GM12872 (cell line): ENCODE data around the gene C16orf95.

Experiments
- TF ChIP-seq, protein P1 (sequence below): IDR thresholded peaks from 3 replicates; pipeline ENCODE4 v1.5.1; 2011; ENCODE audit warnings: low read depth, mild to moderate bottlenecking, low read length, moderate library complexity; ENCODE audit not compliant: insufficient read depth

Gene C16orf95

DNA sequence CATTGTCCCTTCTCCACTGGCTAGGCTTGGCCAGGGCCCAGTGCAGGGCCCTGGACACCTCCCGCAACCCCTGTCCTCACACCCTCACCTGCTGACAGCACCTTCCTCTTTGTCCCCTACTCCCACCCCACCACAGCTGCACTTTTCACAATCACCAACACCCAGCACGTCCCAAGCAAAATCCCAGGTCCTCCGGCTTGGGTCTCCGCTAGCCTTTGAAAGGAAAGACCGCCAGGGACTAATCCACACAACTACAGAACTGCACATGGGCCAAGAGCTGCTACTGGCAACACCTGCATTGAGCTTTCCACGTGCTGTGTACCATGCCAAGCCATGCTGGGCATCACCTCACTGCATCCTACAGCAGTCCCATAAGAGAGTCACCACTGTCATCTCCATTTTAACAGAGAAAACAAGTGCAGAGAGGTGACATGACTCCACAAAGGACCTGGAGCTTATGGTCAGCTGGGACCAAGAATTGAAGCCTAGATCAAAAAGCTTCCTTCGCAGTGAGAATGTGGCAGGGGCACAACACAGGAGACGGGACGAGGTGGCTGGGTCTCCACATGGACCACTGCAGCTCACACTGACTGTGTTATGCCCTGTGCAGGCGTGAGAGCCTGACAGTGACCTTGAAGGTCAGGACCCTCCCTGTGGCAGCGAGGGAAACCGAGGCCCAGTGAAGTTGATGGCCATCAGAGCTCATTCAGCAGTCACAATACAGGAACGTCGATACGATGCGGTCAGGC lies 43.8 kb upstream of the C16orf95 start:
- TF ChIP-seq, protein P1, sequence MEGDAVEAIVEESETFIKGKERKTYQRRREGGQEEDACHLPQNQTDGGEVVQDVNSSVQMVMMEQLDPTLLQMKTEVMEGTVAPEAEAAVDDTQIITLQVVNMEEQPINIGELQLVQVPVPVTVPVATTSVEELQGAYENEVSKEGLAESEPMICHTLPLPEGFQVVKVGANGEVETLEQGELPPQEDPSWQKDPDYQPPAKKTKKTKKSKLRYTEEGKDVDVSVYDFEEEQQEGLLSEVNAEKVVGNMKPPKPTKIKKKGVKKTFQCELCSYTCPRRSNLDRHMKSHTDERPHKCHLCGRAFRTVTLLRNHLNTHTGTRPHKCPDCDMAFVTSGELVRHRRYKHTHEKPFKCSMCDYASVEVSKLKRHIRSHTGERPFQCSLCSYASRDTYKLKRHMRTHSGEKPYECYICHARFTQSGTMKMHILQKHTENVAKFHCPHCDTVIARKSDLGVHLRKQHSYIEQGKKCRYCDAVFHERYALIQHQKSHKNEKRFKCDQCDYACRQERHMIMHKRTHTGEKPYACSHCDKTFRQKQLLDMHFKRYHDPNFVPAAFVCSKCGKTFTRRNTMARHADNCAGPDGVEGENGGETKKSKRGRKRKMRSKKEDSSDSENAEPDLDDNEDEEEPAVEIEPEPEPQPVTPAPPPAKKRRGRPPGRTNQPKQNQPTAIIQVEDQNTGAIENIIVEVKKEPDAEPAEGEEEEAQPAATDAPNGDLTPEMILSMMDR: no peak

DNA sequence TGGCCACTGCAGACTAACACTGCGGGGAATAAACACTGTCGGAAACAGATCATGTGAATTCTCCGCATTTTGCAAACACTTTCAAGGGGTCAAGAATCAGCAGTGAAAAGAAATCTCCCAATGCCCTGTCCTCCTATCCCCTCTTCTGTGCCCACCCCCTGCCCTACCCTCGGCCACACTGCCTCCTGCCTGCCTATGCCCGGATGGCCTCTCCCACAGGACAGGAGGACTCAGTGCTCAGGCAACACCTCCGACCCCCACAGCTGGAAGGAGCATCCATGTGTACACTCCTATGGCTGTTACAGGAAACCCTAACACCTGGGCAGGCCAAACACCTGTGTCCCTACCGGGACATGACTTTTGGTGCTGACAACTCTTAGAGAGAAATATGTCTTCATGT lies 41.9 kb upstream of the C16orf95 start:
- TF ChIP-seq, protein P1: no peak

DNA sequence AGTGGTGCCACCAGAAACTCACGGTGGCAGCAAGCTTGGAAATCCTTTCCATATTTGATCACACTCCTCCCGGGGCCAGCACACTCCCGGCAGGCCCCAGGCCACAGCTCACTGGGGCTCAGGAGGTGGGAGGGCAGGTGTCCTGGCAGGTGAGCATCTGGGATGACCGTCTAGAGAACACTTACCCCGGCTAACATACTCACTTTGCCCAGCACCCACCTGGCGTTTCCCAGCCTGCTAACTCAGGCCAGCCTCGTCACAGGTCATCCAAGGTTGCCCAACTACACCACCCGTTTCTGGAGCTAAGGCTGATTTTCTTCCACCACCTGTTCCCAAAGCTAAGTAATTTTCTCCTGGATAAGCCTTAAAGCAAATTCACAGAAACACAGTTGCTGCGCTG lies 41.5 kb upstream of the C16orf95 start:
- TF ChIP-seq, protein P1: no peak

DNA sequence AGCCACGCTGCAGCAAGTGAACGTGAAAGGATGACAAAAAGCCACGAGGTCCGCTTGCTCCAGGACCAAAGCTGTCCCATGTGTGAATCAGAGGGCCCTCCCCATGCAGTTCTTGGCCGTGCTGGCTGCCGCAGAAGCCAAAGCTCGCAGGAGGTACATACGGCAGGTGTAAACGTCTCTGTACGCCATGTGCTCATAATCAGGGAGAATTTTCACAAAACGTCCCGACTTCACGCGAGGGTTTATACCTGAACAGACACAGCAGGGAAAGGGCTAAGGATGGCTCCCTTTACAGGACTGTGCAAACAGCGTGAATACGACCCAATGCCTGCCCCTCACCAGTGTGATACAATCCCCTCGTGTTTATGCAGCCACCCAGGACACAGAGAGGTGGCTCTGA lies 41.1 kb upstream of the C16orf95 start:
- TF ChIP-seq, protein P1: no peak

DNA sequence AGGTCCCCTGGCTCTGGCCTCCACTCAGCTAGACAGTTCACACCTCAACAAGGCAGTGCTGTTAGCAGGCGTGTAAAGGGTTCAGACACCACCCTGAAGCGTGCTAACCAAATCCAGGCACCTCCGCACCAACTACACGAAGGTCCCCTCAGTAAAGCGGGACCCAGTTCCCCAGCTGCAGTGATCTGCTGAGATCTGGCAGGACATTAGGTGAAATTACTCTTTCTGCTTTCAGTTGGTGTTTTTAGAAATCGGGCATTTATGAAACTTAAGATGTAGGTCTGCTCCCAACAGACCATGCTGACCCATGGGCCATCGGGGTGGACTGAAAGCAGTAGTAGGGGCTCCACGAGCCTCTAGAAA lies 39.3 kb upstream of the C16orf95 start:
- TF ChIP-seq, protein P1: no peak

DNA sequence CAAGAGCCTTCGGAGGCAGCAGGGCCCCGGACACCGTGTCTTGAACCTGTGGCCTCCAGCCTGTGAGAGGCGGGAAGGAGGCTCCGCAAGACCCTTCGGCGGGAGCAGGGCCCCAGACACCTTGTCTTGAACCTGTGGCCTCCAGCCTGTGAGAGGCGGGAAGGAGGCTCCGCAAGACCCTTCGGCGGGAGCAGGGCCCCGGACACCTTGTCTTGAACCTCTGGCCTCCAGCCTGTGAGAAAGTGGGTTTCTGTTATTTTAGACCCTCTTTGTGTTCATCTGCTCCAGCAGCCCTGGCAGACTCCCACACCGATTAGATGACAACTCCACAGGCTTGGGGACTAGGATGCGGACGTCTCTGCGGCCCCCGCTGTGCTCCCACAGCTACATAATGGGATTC lies 36.4 kb upstream of the C16orf95 start:
- TF ChIP-seq, protein P1: no peak

DNA sequence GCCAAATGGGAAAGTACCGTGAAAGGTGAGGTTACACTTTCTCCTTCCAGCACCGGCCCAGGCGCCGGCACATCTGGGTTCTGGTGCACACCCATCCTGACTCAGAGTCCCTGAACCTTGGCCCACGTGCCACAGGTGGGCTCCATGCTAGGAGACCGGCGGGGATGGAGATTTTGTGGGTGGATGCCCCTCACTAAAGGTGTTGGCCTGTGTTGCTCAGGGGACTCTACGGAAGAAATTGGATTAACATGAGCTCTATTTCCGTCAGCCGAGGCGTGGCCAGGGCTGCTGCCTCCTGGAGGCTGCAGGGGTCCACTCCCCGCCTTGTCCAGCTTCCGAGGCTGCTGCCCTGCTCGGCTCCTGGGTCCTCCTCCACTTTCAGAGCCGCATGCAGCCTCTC lies 35.6 kb upstream of the C16orf95 start:
- TF ChIP-seq, protein P1: no peak
